GM19035 (cell line): ENCODE results near the gene RBFOX1.
"Not testable (repeated sequence)": the region's sequence is repeated elsewhere in the genome, so short reads cannot be mapped to it uniquely, and the experiment has no call there.

Experiments used
- ATAC-seq: cut with Tn5 transposase; IDR thresholded peaks from one replicate; pipeline ENCODE4 v1.9.1; 2021; ENCODE audit not compliant: unreplicated experiment

RBFOX1 gene

GRCh38 chr16:7452090-7452489, 119.4 kb downstream of the RBFOX1 start:
- ATAC-seq = no peak

- ATAC-seq = no peak
Observed at GRCh38 chr16:7456211-7456610, 123.6 kb downstream of the RBFOX1 start.

- no peak for ATAC-seq
Observed at GRCh38 chr16:7458144-7458543, 125.5 kb downstream of the RBFOX1 start.

- no peak for ATAC-seq
Observed at GRCh38 chr16:7470344-7470743, 137.7 kb downstream of the RBFOX1 start.

GRCh38 chr16:7471268-7471667, 138.6 kb downstream of the RBFOX1 start:
- no peak for ATAC-seq

- ATAC-seq = no peak
Observed at GRCh38 chr16:7482032-7482431, 149.4 kb downstream of the RBFOX1 start.

- ATAC-seq = no peak
Observed at GRCh38 chr16:7482596-7483290, 150.1 kb downstream of the RBFOX1 start.

GRCh38 chr16:7487574-7488323, 155.1 kb downstream of the RBFOX1 start:
- ATAC-seq = no peak

GRCh38 chr16:7492122-7492521, 159.5 kb downstream of the RBFOX1 start:
- ATAC-seq = no peak

- no peak for ATAC-seq
Observed at GRCh38 chr16:7493133-7493532, 160.5 kb downstream of the RBFOX1 start.

- no peak for ATAC-seq
Observed at GRCh38 chr16:7497691-7498090, 165.0 kb downstream of the RBFOX1 start.

GRCh38 chr16:7501868-7502267, 169.2 kb downstream of the RBFOX1 start:
- no peak for ATAC-seq

GRCh38 chr16:7502591-7503157, 170.0 kb downstream of the RBFOX1 start:
- not testable (repeated sequence) for ATAC-seq

- no peak for ATAC-seq
Observed at GRCh38 chr16:7503666-7504065, 171.0 kb downstream of the RBFOX1 start.

- ATAC-seq = no peak
Observed at GRCh38 chr16:7504844-7505243, 172.2 kb downstream of the RBFOX1 start.

- ATAC-seq = no peak
Observed at GRCh38 chr16:7505495-7505894, 172.8 kb downstream of the RBFOX1 start.

- ATAC-seq = no peak
Observed at GRCh38 chr16:7506363-7506762, 173.7 kb downstream of the RBFOX1 start.

- no peak for ATAC-seq
Observed at GRCh38 chr16:7508656-7509055, 176.0 kb downstream of the RBFOX1 start.

- no peak for ATAC-seq
Observed at GRCh38 chr16:7509963-7510601, 177.4 kb downstream of the RBFOX1 start.

GRCh38 chr16:7511549-7512260, 179.1 kb downstream of the RBFOX1 start:
- no peak for ATAC-seq

GRCh38 chr16:7512503-7512902, 179.9 kb downstream of the RBFOX1 start:
- no peak for ATAC-seq
